Measurements from ENCODE around the gene FAM200C. TPM values are rescaled to one million over a fixed set of nuclear protein-coding genes. Genes with fewer than 3 reads are reported as not detected.

FAM200C gene
- total RNA-seq, 1 donor from 2014 or later = 4.9 TPM

DNA sequence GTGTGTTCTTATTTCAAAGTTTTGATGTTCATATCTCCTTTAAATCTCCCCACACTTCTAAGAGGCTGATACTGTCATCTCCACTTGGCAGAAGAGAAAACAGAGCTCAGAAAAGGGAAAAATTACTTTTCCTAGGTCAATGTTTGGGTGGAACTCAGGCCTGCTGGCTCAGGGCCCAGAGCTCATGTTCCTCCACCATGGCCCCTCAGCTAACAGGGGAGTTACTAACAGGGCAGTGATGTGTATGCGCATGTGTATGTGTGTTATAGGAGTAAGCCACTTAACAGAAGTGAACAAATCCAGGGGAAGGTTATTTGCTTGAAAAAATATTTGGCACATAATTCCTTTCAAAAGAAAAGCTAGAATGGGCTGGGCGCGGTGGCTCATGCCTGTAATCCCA is 32.0 kb downstream of the FAM200C start:
- intact Hi-C loops (cut with micrococcal nuclease) = no loop called here
- Histone ChIP-seq H3K27ac (replicated peaks) (no peak overlapping the region), H3K9me3 (replicated peaks) (no peaks in the 10 kb centered on the region), H3K27me3 (ENCODE audit: low read depth) (no peaks in the 10 kb centered on the region), H3K36me3 (no peaks in the 10 kb centered on the region), H3K4me1 (peaks cover 30% of the 10 kb centered on the region), H3K4me3 (no peak overlapping the region)
- TF ChIP-seq, protein P1, sequence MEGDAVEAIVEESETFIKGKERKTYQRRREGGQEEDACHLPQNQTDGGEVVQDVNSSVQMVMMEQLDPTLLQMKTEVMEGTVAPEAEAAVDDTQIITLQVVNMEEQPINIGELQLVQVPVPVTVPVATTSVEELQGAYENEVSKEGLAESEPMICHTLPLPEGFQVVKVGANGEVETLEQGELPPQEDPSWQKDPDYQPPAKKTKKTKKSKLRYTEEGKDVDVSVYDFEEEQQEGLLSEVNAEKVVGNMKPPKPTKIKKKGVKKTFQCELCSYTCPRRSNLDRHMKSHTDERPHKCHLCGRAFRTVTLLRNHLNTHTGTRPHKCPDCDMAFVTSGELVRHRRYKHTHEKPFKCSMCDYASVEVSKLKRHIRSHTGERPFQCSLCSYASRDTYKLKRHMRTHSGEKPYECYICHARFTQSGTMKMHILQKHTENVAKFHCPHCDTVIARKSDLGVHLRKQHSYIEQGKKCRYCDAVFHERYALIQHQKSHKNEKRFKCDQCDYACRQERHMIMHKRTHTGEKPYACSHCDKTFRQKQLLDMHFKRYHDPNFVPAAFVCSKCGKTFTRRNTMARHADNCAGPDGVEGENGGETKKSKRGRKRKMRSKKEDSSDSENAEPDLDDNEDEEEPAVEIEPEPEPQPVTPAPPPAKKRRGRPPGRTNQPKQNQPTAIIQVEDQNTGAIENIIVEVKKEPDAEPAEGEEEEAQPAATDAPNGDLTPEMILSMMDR (IDR thresholded peaks at IDR 0.05; ENCODE audit: borderline replicate concordance) = no peak
- DNase-seq = no peak

DNA sequence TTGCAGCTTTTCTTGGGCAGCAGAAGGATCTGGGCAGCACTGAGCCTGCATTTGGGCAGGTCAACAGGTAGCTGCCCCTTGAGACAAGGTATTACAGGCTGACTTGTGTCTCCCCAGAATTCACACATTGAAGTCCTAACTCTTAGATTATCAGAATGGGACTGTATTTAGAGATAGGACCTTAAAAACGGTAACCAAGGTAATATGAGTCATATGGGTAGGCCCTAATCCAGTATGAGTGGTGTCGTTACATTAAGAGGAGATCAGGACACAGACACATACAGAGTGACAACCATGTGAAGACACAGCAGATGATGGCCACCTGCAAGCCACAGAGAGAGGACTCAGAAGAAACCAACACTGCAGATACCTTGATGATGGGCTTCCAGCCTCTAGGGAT is 32.6 kb downstream of the FAM200C start:
- H3K4me3 ChIP-seq = no peak overlapping the region
- H3K27ac ChIP-seq (replicated peaks) = no peak overlapping the region
- TF ChIP-seq, protein P1 (IDR thresholded peaks at IDR 0.05; ENCODE audit: borderline replicate concordance) = no peak
- intact Hi-C loops (cut with micrococcal nuclease) = no loop called here
- H3K9me3 ChIP-seq (replicated peaks) = no peaks in the 10 kb centered on the region
- H3K36me3 ChIP-seq = no peaks in the 10 kb centered on the region
- DNase-seq = no peak
- H3K4me1 ChIP-seq = peaks cover 36% of the 10 kb centered on the region
- no peaks in the 10 kb centered on the region for H3K27me3 ChIP-seq (ENCODE audit: low read depth)

DNA sequence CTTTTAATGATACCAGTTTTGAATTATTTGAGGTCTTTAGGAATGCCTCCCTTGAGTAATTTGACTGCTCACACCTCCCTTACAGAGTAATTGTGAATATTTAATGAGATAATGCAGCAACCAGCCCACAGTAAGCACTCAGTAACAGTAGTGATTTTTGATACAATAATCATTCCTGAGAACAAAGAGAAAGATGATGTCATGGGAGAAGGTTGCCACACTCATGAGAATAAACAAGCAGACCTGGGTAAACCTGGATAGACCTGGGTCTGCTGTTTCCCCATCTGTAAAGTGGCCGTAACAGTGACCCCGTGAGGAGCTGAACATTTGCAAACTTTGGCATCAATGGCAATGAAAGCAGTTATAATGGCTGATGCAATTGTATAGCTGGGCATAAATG is 33.6 kb downstream of the FAM200C start:
- Histone ChIP-seq H3K4me1 (peaks cover 45% of the 10 kb centered on the region), H3K36me3 (no peaks in the 10 kb centered on the region), H3K9me3 (replicated peaks) (no peaks in the 10 kb centered on the region), H3K27ac (replicated peaks) (no peak overlapping the region), H3K27me3 (ENCODE audit: low read depth) (no peaks in the 10 kb centered on the region), H3K4me3 (no peak overlapping the region)
- TF ChIP-seq, protein P1 (IDR thresholded peaks at IDR 0.05; ENCODE audit: borderline replicate concordance) = no peak
- no peak for DNase-seq
- intact Hi-C loops (cut with micrococcal nuclease) = no loop called here

DNA sequence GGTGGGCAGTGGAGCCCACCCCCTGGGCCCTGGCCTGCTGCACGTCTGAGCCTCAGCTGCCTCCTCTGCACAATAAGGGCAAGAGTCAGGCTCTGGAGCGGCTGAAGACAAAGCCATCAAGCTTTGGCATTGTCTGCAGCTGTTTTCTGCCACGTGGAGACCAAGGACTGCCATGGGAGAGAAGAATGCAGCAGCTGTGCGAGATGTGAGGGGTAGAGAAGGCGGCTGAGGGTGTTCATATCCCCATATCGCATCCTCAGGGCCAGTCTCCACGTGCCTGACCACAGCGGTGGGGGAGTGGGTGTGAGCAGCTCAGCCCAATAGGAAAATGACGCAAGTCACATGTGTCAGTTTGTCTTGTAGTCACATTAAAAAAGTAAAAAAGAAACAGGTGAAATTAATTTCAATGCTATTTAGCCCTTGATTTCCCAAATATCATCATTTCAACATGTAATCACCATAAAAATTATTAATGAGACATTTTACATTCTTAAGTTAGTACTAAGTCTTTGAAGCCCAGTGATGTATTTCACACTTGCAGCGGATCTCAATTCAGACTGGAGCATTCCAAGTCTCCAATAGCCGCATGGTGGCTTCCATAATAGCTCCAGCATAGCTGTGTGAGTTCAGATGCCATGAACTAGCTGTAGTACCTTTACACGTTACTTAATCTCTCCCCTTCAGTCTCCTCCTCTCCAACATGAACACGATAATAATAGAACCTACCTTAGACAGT is 36.0 kb downstream of the FAM200C start:
- Histone ChIP-seq H3K27me3 (ENCODE audit: low read depth) (no peaks in the 10 kb centered on the region), H3K36me3 (no peaks in the 10 kb centered on the region), H3K4me1 (peaks cover 48% of the 10 kb centered on the region), H3K9me3 (replicated peaks) (no peaks in the 10 kb centered on the region), H3K27ac (replicated peaks) (peak overlapping the region; percentile 78), H3K4me3 (no peak overlapping the region)
- intact Hi-C loops (cut with micrococcal nuclease) = no loop called here
- DNase-seq = no peak
- TF ChIP-seq, protein P1 (IDR thresholded peaks at IDR 0.05; ENCODE audit: borderline replicate concordance) = no peak

DNA sequence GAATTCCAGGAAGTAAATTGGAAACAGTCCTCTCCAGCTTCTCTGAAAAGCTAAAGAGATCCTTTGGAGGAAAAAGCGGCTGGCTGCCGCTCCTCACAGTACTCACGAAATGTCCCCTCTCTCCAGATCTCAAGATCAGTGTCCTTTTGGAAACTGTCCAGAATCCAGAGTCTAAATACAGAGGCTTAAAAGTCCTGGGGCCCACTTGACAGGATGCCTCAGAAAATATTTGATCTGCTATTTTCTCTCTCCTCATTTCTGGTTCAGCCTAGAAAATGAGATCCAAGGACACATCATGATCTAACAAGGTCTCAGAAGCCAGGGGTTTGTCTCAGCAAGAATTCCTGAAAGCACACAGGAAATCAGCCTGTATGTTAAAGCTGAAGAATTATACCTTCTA is 36.6 kb downstream of the FAM200C start:
- no peaks in the 10 kb centered on the region for H3K27me3 ChIP-seq (ENCODE audit: low read depth)
- H3K9me3 ChIP-seq (replicated peaks) = no peaks in the 10 kb centered on the region
- intact Hi-C loops (cut with micrococcal nuclease) = no loop called here
- DNase-seq = no peak
- H3K4me3 ChIP-seq = no peak overlapping the region
- H3K36me3 ChIP-seq = no peaks in the 10 kb centered on the region
- peak overlapping the region; percentile 78 for H3K27ac ChIP-seq (replicated peaks)
- TF ChIP-seq, protein P1 (IDR thresholded peaks at IDR 0.05; ENCODE audit: borderline replicate concordance) = no peak
- peaks cover 54% of the 10 kb centered on the region for H3K4me1 ChIP-seq
